ENCODE measurements around the gene IPO9. TPM values are rescaled to one million over a fixed set of nuclear protein-coding genes. Genes with fewer than 3 reads are reported as not detected.
"Not testable (repeated sequence)": the region's sequence is repeated elsewhere in the genome, so short reads cannot be mapped to it uniquely, and the experiment has no call there.

The IPO9 gene
- polyA plus RNA-seq, 4 donors = 74.0 to 96.9 (median 77.7) TPM

DNA sequence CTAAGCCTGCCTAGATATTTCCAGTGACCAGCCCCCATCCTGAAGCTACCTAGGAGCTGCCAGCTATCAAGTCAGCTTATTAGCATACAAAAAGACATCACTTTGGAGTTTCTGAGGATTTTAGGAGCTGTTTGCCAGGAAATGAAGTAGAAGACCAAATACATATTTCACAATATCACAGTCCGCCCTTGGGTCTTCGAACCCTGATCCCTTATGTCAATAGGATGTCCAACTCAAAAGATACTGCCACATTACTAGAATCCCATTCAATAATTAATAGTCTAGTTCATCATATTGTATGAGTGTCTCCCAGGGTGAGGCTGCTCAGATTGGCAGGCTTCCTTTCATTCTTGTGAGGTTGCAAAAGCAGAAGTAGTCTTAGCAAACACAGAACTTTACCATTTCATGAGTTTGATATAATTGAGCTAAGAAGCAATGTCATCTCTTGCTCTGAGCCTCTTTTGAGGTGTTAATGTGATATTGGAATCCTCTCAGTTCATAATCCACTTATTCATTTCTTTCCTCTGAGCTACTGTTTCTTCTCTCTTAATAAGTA, 13.6 kb downstream of the IPO9 start:
- no peak for DNase-seq (ENCODE audit: low read depth in 4 of 4, low spot score in 2 of 4)

GRCh38 chr1:201845331-201846083, 16.6 kb downstream of the IPO9 start:
- DNase-seq (ENCODE audit: low read depth in 4 of 4, low spot score in 2 of 4) = no peak

GRCh38 chr1:201847150-201847549, 18.2 kb downstream of the IPO9 start:
- no peak for DNase-seq (ENCODE audit: low read depth in 4 of 4, low spot score in 2 of 4)

GRCh38 chr1:201848230-201848629, 19.3 kb downstream of the IPO9 start:
- DNase-seq (ENCODE audit: low read depth in 4 of 4, low spot score in 2 of 4) = no peak

DNA sequence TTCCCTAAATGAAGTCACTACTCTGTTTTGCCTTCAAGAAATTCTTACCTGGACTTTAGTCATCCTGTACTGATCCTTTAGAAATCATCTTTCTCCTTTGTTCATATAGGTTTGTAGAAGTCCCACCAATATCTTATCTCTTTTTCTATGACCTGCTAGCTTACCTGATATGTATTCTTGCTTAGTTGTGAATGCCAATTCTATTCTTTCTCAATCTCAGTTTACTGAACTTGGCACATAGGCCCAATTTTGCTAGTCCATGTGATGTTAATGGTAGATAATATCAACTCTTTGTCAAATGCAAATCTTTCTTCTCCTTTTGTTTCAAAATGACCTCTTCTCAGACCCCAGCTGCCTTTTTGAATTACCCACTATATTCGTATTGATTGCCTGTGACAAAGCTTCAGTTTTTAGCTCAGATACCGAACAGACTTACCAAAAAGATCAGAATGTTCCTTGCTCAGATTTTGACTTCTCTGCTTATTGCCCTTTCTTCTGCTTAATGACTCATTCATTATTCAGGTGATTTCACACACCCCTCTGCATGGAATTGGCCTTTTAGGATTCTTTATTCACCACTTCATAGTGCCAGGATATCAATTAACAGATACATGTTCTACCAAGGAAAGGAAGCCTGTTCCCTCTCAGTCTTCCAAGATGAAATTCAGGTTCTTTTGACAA, 20.6 kb downstream of the IPO9 start:
- no peak for DNase-seq (ENCODE audit: low read depth in 4 of 4, low spot score in 2 of 4)

- no peak for DNase-seq (ENCODE audit: low read depth in 4 of 4, low spot score in 2 of 4)
Measured at GRCh38 chr1:201850053-201850397, 21.1 kb downstream of the IPO9 start.

DNA sequence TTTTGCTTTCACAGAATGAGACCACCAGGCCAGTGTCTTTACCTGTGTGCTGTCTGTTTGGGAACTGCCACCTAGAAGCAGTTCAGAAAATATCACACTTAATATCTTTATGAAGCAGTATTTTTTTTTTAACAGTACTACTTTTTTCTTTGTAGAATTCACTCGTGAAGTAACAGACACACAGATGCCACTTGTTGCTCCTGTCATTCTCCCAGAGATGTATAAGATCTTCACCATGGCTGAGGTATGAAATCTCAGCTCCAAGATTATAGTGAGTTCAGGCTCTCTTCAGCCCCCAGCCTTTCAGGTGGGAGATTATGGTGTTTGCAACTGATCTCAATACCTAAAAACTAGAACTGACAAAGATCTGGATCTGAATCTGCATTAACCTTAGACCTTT, 23.0 kb downstream of the IPO9 start:
- no peak for DNase-seq (ENCODE audit: low read depth in 4 of 4, low spot score in 2 of 4)

DNA sequence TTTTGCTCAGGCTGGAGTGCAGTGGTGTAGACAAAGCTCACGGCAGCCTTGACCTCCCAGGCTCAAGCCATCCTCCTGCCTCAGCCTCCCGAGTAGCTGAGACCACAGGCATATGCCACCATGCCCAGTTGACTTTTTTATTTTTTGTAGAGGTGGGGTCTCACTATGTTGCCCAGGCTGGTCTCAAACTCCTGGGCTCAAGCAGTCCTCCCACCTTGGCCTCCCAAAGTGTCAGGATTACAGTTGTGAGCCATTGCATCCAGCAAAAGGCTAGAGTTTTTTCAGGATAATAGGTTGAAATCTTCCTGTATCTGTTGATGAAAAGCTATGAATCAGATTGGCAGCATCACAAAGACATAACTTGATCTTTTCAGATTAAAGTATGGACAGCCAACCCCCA, 27.8 kb downstream of the IPO9 start:
- not testable (repeated sequence) for DNase-seq (ENCODE audit: low read depth in 4 of 4, low spot score in 2 of 4)

GRCh38 chr1:201859424-201859823, 30.5 kb downstream of the IPO9 start:
- DNase-seq (ENCODE audit: low read depth in 4 of 4, low spot score in 2 of 4) = no peak

DNA sequence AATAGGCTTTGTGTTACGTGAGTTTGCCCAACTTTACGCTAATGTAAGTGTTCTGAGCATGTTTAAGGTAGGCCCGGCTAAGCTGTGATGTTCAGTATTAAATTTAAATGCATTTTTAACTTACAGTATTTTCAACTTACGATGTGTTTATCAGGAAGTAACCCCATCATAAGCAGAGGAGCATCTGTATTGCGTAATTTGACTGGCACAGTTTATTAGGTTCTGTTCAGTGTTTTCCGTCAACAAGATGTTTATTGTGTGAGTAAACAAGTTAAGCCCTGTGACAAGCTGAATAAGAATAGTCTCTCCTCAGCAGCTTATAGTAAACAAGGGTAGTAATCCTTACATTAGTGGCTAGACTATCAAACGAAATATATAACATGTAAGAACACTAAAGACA, 32.5 kb downstream of the IPO9 start:
- DNase-seq (ENCODE audit: low read depth in 4 of 4, low spot score in 2 of 4) = no peak

GRCh38 chr1:201870397-201870796, 41.4 kb downstream of the IPO9 start:
- DNase-seq (ENCODE audit: low read depth in 4 of 4, low spot score in 2 of 4) = no peak

GRCh38 chr1:201874672-201875071, 45.7 kb downstream of the IPO9 start:
- no peak for DNase-seq (ENCODE audit: low read depth in 4 of 4, low spot score in 2 of 4)

DNA sequence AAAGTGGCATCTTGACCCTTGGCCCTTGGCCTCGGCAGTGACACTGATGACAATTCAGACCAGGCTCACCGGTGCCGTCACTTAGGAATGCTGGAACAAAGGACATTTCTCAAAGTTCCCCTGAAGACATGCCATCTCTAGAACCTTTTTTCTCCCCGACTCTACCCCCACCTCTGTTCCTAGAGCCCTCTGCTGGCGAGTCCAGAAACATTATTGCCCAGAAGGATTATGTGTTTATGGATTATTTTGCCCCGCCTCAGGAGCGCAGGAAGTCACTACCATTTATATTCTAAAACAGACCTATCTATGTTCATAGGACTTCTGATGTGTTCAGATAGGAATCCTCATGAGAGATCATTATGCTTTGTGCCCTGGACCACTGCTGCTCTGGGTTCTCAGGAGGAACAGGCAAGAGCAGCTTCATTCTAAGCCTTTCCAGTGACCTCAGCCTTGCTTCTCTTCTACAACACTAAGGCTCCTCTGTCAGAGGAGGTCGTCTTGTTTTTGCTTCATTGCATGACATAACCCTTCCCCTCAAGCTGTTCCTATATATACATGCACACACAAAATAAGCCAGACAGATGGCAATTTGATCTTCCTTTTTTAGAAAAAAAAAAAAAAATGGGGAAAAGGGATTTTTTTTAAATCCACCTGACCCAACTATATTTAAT, 47.3 kb downstream of the IPO9 start:
- DNase-seq (ENCODE audit: low read depth in 4 of 4, low spot score in 2 of 4) = no peak

- peak in 3 of 4 donors; percentile 19 to 65 (median 26) for DNase-seq (ENCODE audit: low read depth in 4 of 4, low spot score in 2 of 4)
Measured at GRCh38 chr1:201877877-201878401, 49.0 kb downstream of the IPO9 start.

DNA sequence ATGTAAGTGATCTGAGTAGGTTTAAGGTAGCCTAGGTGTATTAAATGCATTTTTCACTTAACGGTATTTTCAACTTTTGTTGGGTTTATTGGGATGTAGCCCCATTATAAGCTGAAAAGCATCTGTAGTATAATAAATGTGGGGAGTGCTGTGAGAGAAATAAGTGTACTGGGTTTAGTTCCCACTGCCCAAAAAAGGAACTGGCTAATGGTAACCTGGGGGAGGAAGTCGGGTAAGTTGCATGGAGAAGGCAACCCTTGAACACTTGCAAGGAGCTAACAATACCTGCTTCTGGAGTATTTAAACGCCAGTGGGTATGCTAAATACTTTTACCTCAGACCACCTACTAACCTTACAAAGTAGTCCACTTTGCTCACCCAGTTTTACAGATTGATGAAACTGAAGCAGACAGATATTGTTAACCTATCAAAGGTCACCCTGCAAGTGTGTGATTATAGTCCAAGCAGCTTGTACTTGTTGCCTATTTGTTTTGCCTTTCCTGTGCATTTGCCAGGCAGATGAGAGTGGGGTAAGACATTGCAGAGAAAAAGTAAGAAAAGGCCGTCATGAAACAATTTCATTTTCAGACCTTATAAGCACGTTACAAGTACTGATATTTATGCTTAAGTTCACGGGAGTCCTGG, 52.1 kb downstream of the IPO9 start:
- no peak for DNase-seq (ENCODE audit: low read depth in 4 of 4, low spot score in 2 of 4)

DNA sequence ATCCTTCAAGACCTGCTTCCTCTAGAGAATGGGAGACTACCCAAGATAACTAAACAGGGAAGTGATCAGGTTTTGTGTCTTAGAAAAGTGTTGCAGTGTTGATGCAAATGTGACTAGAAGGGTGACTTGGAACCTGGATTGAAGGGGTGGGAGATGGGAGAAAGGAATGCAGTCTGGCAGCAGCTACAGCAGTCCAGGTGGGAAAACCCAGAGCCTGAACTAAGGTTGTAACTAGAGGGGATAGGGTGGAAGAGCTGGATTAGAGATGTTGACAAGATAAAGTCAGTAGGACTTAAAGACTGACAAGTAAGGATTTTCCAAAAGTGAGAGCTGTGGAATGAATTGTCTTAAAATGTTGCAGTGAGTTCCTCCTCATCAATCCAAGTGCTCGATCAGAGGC, 52.7 kb downstream of the IPO9 start:
- DNase-seq (ENCODE audit: low read depth in 4 of 4, low spot score in 2 of 4) = no peak

DNA sequence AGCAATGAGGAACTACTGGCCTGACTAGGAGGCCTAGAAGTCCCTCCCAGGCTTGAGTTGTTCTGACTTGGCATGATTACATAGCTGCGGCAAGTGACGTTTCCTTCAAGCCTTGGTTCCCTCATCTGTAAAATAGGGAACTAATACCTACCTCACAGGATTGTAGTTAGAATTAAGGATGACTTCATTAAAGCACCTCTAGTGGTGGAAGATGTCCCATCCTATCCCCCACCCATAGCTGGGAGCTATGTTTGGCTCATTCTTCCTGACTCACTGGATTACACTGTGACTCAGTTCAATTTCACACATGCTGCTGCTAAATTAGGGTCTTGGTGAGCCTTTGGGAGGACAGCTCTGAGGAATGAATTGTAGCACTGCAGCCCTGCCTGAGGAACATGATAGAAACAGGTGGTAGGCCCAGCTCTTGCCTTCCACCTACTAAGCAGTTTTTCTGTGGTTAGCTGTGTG, 53.7 kb downstream of the IPO9 start:
- DNase-seq (ENCODE audit: low read depth in 4 of 4, low spot score in 2 of 4) = no peak

- no peak for DNase-seq (ENCODE audit: low read depth in 4 of 4, low spot score in 2 of 4)
Measured at GRCh38 chr1:201883266-201883665, 54.3 kb downstream of the IPO9 start.

DNA sequence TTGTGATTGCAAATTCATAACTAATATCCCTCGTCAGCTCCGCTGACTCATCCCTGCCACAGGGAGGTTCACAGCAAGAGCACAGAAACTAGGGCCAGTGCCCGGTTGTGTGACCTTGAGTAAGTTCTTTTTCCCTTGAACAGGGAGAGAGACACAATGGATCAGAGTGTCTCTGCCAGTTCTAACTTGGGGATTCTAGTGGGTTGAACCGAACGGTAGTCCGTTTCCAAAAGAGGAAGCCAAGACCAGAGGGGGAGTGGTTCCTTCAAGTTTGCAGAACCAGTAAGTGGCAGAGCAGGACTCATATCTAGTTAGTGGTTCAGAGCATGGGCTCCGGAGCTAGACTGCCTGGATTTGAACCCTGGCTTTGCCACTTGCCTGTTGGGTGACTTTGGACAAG, 54.8 kb downstream of the IPO9 start:
- DNase-seq (ENCODE audit: low read depth in 4 of 4, low spot score in 2 of 4) = no peak

DNA sequence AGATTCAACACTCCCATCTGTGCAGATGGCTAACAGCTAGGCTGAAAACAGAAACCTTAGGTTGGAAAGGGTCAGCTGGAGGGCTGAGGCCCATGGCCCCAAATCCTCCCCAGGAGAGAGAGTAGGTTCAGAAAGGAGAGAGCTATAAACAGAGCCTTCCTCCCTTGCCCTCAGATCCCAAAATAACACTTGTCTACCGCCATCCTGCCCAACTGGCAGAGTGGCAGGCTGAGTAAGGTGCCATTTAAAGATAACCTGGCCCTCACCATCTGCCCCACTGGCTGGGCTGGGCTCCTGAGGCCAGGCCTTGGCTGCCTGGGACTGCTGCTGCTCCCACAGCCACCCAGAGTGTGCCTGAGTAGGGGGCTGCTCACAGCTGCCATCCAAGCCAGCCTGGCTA, 55.5 kb downstream of the IPO9 start:
- no peak for DNase-seq (ENCODE audit: low read depth in 4 of 4, low spot score in 2 of 4)
